HepG2 (cell line): ENCODE measurements around the gene SNX27. TPM values are rescaled to one million over a fixed set of nuclear protein-coding genes. Genes with fewer than 3 reads are reported as not detected.

ENCODE experiments used
- AFF4 ChIP-seq: sonication (generic); formaldehyde crosslinking; IDR thresholded peaks from 2 replicates; pipeline ENCODE4 v1.4.0; 2020; ENCODE audit warnings: missing genetic modification reagents
- HNF1B ChIP-seq: sonication (generic); formaldehyde crosslinking; IDR thresholded peaks from 2 replicates; pipeline ENCODE4 v1.5.1; 2020; ENCODE audit warnings: mild to moderate bottlenecking, moderate library complexity, missing genetic modification reagents
- KDM5B ChIP-seq: sonication (generic); formaldehyde crosslinking; IDR thresholded peaks from 2 replicates; pipeline ENCODE4 v1.4.0; 2020; ENCODE audit warnings: missing genetic modification reagents, mild to moderate bottlenecking, borderline replicate concordance
- NPAS2 ChIP-seq: sonication (generic); formaldehyde crosslinking; IDR thresholded peaks from 2 replicates; pipeline ENCODE4 v1.8.0; 2022; ENCODE audit warnings: mild to moderate bottlenecking, missing genetic modification reagents, borderline replicate concordance
- ZNF710 ChIP-seq: sonication (generic); formaldehyde crosslinking; IDR thresholded peaks from 2 replicates; pipeline ENCODE4 v1.5.0; 2020; ENCODE audit warnings: mild to moderate bottlenecking, missing genetic modification reagents, borderline replicate concordance
- polyA plus RNA-seq, 8 experiments: library from polyadenylated mRNA; depleted of rRNA in 3 of 8; stranded (reverse) in 7 of 8; unstranded in 1 of 8; fragments of >200 nt; fragmentation: Illumina TruSeq in 4 of 8; extraction: Trizol in 4 of 8; gene quantifications; 2 replicates each; pipeline versions ENCODE4 v1.2.1 to v1.2.3, GENCODE V29; 2011 to 2016; ENCODE audit warnings: low read depth in 4 of 8, missing spikeins in 1 of 8, mixed read lengths in 1 of 8; ENCODE audit not compliant: insufficient read depth in 1 of 8
- total RNA-seq, 5 experiments: library from RNA; depleted of rRNA; stranded (reverse); fragments of >200 nt; fragmentation: Illumina TruSeq; extraction: Trizol; gene quantifications; 2 replicates each; pipeline ENCODE4 v1.2.3, GENCODE V29; 2016; ENCODE audit warnings: low read depth in 1 of 5

SNX27 gene
- total and polyA plus RNA-seq, 2 of the 13 experiments (the other 11 are each of a cell fraction or from before 2014, with no cell fraction given), result 14.4 to 17.8 TPM

GRCh38 chr1:151621351-151621750 is 9.5 kb downstream of the SNX27 start (continued):
- TF ChIP-seq AFF4 (no peak), HNF1B (CRISPR knock-in tag) (no peak), KDM5B (CRISPR knock-in tag) (no peak), NPAS2 (CRISPR knock-in tag) (no peak), ZNF710 (CRISPR knock-in tag) (no peak)
